B cell (primary cell): ENCODE results near the gene TLCD3B. TPM values are rescaled to one million over a fixed set of nuclear protein-coding genes. Genes with fewer than 3 reads are reported as not detected.

Experiments used
- ATAC-seq: fragments of 200-7000 bp; cut with Tn5 transposase; one replicate; pipeline ENCODE4 v1.10.0; 2021; ENCODE audit warnings: low read depth, mild to moderate bottlenecking, moderate number of reproducible peaks, moderate library complexity
- CTCF ChIA-PET: fragments of 350-600 bp; sonication (Branson Sonifier 250); formaldehyde crosslinking; loops from one replicate; lab custom pipeline; 2021; ENCODE audit warnings: antibody characterized with exemption, inconsistent platforms; lab: Charles Lee
- POLR2A ChIA-PET: fragments of 350-600 bp; sonication (Branson Sonifier 250); formaldehyde crosslinking; loops from one replicate; lab custom pipeline; 2021; ENCODE audit warnings: antibody characterized with exemption; lab: Charles Lee
- DNase-seq: peaks from one replicate; pipeline ENCODE4 v3.0.0; 2013
- H2AFZ ChIP-seq: 2 replicates; pipeline ENCODE4 v1.6.1; 2012; ENCODE audit warnings: mild to moderate bottlenecking, low read depth, low read length; ENCODE audit not compliant: insufficient read depth, poor library complexity, severe bottlenecking
- H3K27ac ChIP-seq, 2 donors: 1 replicate in 1 of 2; 2 replicates in 1 of 2; pipeline ENCODE4 v1.5.1; 2012 to 2013; ENCODE audit warnings: low read length in 2 of 2, mild to moderate bottlenecking in 2 of 2, moderate library complexity in 1 of 2
- H3K27me3 ChIP-seq, 4 experiments: fragments of 200-600 bp in 1 of 4; sonication (generic) in 1 of 4; replicated peaks in 1 of 4; 1 replicate in 2 of 4; 2 replicates in 2 of 4; pipeline versions ENCODE4 v1.6.1 to v1.7.0; 2013 to 2016; ENCODE audit warnings: low read length in 3 of 4, mild to moderate bottlenecking in 2 of 4, mixed read lengths in 1 of 4, moderate library complexity in 1 of 4; ENCODE audit not compliant: insufficient read depth in 4 of 4, control insufficient read depth in 3 of 4; ENCODE audit errors: control extremely low read depth in 1 of 4
- H3K36me3 ChIP-seq, 2 experiments: replicated peaks in 1 of 2; 1 replicate in 1 of 2; 2 replicates in 1 of 2; pipeline versions ENCODE4 v1.6.1 to v1.7.1; 2013; ENCODE audit warnings: low read length in 1 of 2; ENCODE audit not compliant: insufficient read depth in 2 of 2, control insufficient read depth in 1 of 2; ENCODE audit errors: control extremely low read depth in 1 of 2, extremely low read depth in 1 of 2
- H3K4me1 ChIP-seq, 2 donors: fragments of 200-600 bp in 1 of 2; sonication (generic) in 1 of 2; 1 replicate in 1 of 2; 2 replicates in 1 of 2; pipeline versions ENCODE4 v1.5.1 to v1.6.1; 2013 to 2017; ENCODE audit warnings: low read length in 2 of 2; ENCODE audit not compliant: control insufficient read depth in 2 of 2, insufficient read depth in 2 of 2
- H3K4me2 ChIP-seq: replicated peaks from 2 replicates; pipeline ENCODE3; 2012; ENCODE audit warnings: mild to moderate bottlenecking, low read depth, low read length; ENCODE audit not compliant: poor library complexity, severe bottlenecking
- H3K4me3 ChIP-seq, 5 experiments: fragments of 200-600 bp in 1 of 5; sonication (generic) in 1 of 5; 1 replicate in 3 of 5; 2 replicates in 2 of 5; pipeline versions ENCODE4 v1.5.1 to v1.7.0; 2011 to 2016; ENCODE audit warnings: low read length in 4 of 5, mild to moderate bottlenecking in 4 of 5, low read depth in 2 of 5, control low read depth in 1 of 5, moderate library complexity in 1 of 5; ENCODE audit not compliant: insufficient read depth in 1 of 5; ENCODE audit errors: control extremely low read depth in 1 of 5, extremely low read depth in 1 of 5
- H3K79me2 ChIP-seq: fragments of 200-600 bp; sonication (generic); one replicate; pipeline ENCODE4 v1.6.0; 2016; ENCODE audit warnings: low read length; ENCODE audit not compliant: control insufficient read depth, insufficient read depth
- H3K9ac ChIP-seq: fragments of 200-600 bp; sonication (generic); 2 replicates; pipeline ENCODE4 v1.6.1; 2017; ENCODE audit warnings: mild to moderate bottlenecking, low read length, moderate library complexity
- H3K9me3 ChIP-seq, 3 donors: one replicate each; pipeline versions ENCODE4 v1.6.1 to v1.7.1; 2013; ENCODE audit warnings: low read length in 2 of 3; ENCODE audit not compliant: control insufficient read depth in 2 of 3, insufficient read depth in 1 of 3; ENCODE audit errors: control extremely low read depth in 1 of 3
- H4K20me1 ChIP-seq: 2 replicates; pipeline ENCODE4 v1.6.0; 2012; ENCODE audit warnings: mild to moderate bottlenecking, low read length; ENCODE audit not compliant: insufficient read depth, control insufficient read depth, poor library complexity, severe bottlenecking
- H3K27ac Mint-ChIP-seq: one replicate; pipeline ENCODE4 v1.8.0; 2021; ENCODE audit warnings: mixed read lengths
- H3K27me3 Mint-ChIP-seq: one replicate; pipeline ENCODE4 v1.8.0; 2021; ENCODE audit warnings: mixed read lengths
- H3K4me1 Mint-ChIP-seq: one replicate; pipeline ENCODE4 v1.8.0; 2021; ENCODE audit warnings: mixed read lengths
- H3K4me3 Mint-ChIP-seq: one replicate; pipeline ENCODE4 v1.8.0; 2021; ENCODE audit warnings: mixed read lengths
- H3K9me3 Mint-ChIP-seq: one replicate; pipeline ENCODE4 v1.8.0; 2022; ENCODE audit warnings: mixed read lengths; ENCODE audit not compliant: insufficient read depth
- CTCF ChIP-seq: fragments of 200-600 bp; IDR thresholded peaks from one replicate; pipeline ENCODE4 v1.8.0; 2022; ENCODE audit warnings: antibody characterized with exemption, mild to moderate bottlenecking
- EZH2 ChIP-seq: IDR thresholded peaks from 2 replicates; pipeline ENCODE4 v1.6.1; 2012; ENCODE audit warnings: borderline replicate concordance, low read depth, mild to moderate bottlenecking, moderate library complexity, low read length; ENCODE audit not compliant: insufficient read depth, poor library complexity, severe bottlenecking
- WGBS: methylation state at CpG from one replicate; pipeline ENCODE4 v1.1.5; 2013; ENCODE audit warnings: missing lambda C conversion rate; ENCODE audit not compliant: insufficient coverage; 5-methylcytosine and 5-hydroxymethylcytosine counted together
- intact Hi-C: fragments of 100-400 bp; cut with micrococcal nuclease; formaldehyde crosslinking; loops from one replicate; pipeline ENCODE4 v1.10.0; 2022
- polyA plus RNA-seq: library from polyadenylated mRNA; depleted of rRNA; stranded (reverse); fragments of >200 nt; gene quantifications from 2 replicates; pipeline ENCODE4 v1.2.3, GENCODE V29; 2012
- total RNA-seq, 2 donors: library from RNA; stranded (reverse); fragments of 120-200 nt in 1 of 2; gene quantifications; 1 replicate in 1 of 2; 2 replicates in 1 of 2; pipeline versions ENCODE4 v1.2.3 to v1.2.4, GENCODE V29; 2013 to 2022

The TLCD3B gene
- total and polyA plus RNA-seq, 2 donors (not counting 1 experiment from before 2014, with no cell fraction given) = not detected

GRCh38 chr16:30027588-30028437 is 3.3 kb downstream of the TLCD3B start:
- no peak overlapping the region for H3K27ac ChIP-seq
- intact Hi-C loops = no loop called here
- no peak overlapping the region for H3K4me2 ChIP-seq
- WGBS = 48% methylated on average over 10 of the region's 13 CpGs
- H3K79me2 ChIP-seq = no peaks in the 10 kb centered on the region
- no peak overlapping the region for H3K9ac ChIP-seq
- no peak for TF ChIP-seq CTCF
- TF ChIP-seq EZH2 = no peak
- ATAC-seq (no peak), DNase-seq (no peak)
- peaks cover 53% of the 10 kb centered on the region for H3K27me3 Mint-ChIP-seq
- peaks cover 10 to 21% of the 10 kb centered on the region in 2 donors for H3K4me1 ChIP-seq
- H3K9me3 Mint-ChIP-seq = no peaks in the 10 kb centered on the region
- H3K4me3 ChIP-seq = no peak overlapping the region
- peaks cover 0 to 15% (median 0%) of the 10 kb centered on the region in 3 donors for H3K9me3 ChIP-seq
- H3K27ac Mint-ChIP-seq = no peak overlapping the region
- peaks cover 10% of the 10 kb centered on the region for H3K4me1 Mint-ChIP-seq
- CTCF ChIA-PET = no interaction called here
- no peaks in the 10 kb centered on the region for H4K20me1 ChIP-seq
- POLR2A ChIA-PET = no interaction called here
- no peak overlapping the region for H2AFZ ChIP-seq
- no peak overlapping the region for H3K4me3 Mint-ChIP-seq
- H3K36me3 ChIP-seq = no peaks in the 10 kb centered on the region
- H3K27me3 ChIP-seq = peaks cover 0 to 55% (median 28%) of the 10 kb centered on the region in 4 experiments

DNA sequence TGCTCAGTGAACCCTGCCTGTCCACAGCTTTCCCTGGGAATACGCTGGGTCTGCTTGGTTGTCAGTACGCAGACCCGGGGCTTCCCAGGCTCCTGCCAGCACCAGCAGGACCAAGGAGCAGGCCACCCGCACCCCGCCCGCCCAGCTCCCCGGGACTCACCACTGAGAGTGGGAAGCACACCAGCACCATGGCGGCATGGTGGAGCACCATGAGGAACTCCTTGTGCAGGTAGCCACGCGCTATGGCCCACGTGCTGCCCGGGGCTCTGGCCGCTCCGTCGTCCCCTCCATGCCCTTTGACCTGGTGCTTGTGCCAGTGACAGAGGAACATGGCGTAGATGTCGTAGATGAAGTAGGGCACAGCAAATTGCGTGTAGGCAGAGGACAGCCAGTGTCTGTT is 4.6 kb downstream of the TLCD3B start:
- Histone ChIP-seq H3K4me1 (peaks cover 11 to 12% of the 10 kb centered on the region in 2 donors), H3K4me2 (no peak overlapping the region), H2AFZ (no peak overlapping the region), H4K20me1 (no peaks in the 10 kb centered on the region), H3K27me3 (peaks cover 0 to 41% (median 20%) of the 10 kb centered on the region in 4 experiments), H3K79me2 (no peaks in the 10 kb centered on the region), H3K36me3 (no peaks in the 10 kb centered on the region), H3K9me3 (peaks cover 0 to 9% (median 0%) of the 10 kb centered on the region in 3 donors), H3K27ac (no peak overlapping the region), H3K4me3 (no peak overlapping the region), H3K9ac (no peak overlapping the region)
- CTCF ChIA-PET = no interaction called here
- Mint-ChIP-seq H3K9me3 (no peaks in the 10 kb centered on the region), H3K4me1 (peaks cover 7% of the 10 kb centered on the region), H3K4me3 (no peak overlapping the region), H3K27ac (no peak overlapping the region), H3K27me3 (peaks cover 43% of the 10 kb centered on the region)
- TF ChIP-seq EZH2 = no peak
- intact Hi-C loops = no loop called here
- DNase-seq = no peak
- no peak for ATAC-seq
- WGBS = 93% methylated on average over 18 of the region's 18 CpGs
- POLR2A ChIA-PET = interaction anchor here (0.6 kb wide), 1 partner anchor 889 kb away, joined by 3 read pairs; no protein-coding TSS in a partner anchor
